Activated CD4-positive, CD25-positive, alpha-beta regulatory T cell treated with anti-CD3 and anti-CD28 coated beads, Interleukin-2, amount 50 U/mL, for 16 hours (primary cell): ENCODE results near the gene RAB3B.
"Not testable (repeated sequence)": the region's sequence is repeated elsewhere in the genome, so short reads cannot be mapped to it uniquely, and the experiment has no call there.

Source experiments
- DNase-seq: peaks from one replicate; pipeline ENCODE4 v3.0.0-alpha.2; 2020; ENCODE audit warnings: low read depth, low spot score

RAB3B gene

GRCh38 chr1:51990478-51990965, at the start of gene RAB3B:
Gene RAB3B, minus strand, starts transcription at chr1:51990700. Its CDS starts 13,583 bp downstream, at chr1:51977117.
- DNase-seq, result peak; percentile 23

DNA sequence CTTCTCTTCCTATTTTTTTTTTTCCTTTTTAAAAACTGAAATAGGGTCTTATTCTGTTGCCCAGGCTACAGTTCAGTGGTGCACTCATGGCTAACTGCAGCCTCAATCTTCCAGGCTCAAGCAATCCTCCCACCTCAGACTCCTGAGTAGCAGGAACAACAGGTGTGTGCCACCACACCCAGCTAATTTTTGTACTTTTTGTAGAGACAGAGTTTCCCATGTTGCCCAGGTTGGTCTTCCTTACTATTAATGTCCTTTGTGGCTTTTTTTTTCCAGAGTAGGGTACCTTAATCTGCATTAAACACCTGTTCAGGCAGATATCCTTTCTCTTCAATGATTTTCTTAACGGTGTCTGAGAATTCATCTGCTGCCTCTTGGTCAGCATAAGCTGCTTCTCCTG, 47.4 kb upstream of the RAB3B start:
- no peak for DNase-seq

- no peak for DNase-seq
Observed at GRCh38 chr1:52037402-52037814, 46.9 kb upstream of the RAB3B start.

DNA sequence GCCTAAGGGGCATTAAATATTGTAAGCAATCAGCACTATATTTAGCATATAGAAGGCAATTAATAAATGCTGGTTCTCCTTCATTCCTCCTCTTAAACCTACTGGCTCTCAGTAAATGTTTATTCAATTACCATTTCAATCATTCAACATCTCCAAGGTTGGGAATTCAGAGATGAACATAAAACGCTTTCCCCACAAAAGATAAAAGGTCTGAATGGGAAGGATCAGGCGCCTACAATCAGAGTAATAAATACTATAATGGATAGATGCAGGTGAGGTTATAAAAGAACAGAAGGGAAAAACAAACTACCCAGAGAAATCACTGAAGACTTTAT, 43.5 kb upstream of the RAB3B start:
- DNase-seq, result no peak

GRCh38 chr1:52033190-52034049, 42.9 kb upstream of the RAB3B start, which contains the start of gene KTI12:
Gene KTI12, minus strand, starts transcription at chr1:52033810. Its CDS starts 49 bp downstream, at chr1:52033761.
- peak; percentile 75 for DNase-seq

DNA sequence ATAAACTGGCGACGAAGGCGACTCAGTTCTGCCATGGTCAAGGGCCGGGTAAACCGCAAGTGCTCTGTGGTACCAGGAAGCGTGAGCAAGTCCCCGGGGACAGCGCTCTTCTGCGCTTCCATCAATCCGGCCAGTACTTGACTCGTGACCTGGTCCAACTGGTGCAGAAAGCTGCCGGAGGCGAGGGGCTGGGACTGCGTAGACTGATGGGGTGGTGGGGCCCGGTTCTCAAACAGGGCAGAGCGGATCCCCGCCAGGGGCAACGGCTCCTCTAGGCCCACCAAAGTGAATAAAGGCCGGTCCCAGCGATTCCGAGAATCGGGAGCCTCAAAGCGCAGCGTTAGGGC, 42.3 kb upstream of the RAB3B start:
- DNase-seq, result no peak

GRCh38 chr1:52032124-52032784, 41.8 kb upstream of the RAB3B start:
- DNase-seq, result no peak

- DNase-seq, result not testable (repeated sequence)
Observed at GRCh38 chr1:52028839-52029238, 38.3 kb upstream of the RAB3B start.

- no peak for DNase-seq
Observed at GRCh38 chr1:52028328-52028727, 37.8 kb upstream of the RAB3B start.

GRCh38 chr1:52026278-52026677, 35.8 kb upstream of the RAB3B start:
- no peak for DNase-seq

DNA sequence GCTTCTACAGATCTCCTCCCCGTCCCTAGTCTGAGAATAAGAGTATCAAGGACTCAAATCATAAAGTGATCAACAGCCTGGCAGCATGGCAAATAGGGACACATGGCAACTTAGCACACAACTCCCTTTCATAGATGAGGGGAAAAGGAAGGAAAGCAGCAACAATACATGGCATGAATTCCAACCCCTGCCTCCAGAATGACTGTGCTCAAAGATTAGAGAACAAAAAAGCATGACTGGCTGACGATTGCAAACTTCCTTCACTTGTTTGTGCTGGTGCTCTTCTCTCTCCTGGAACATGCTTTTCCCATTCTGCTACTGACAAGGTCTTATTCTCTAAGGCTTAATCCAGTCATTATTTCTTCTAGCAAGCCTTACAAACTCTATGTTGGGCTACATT, 31.6 kb upstream of the RAB3B start:
- DNase-seq, result no peak

DNA sequence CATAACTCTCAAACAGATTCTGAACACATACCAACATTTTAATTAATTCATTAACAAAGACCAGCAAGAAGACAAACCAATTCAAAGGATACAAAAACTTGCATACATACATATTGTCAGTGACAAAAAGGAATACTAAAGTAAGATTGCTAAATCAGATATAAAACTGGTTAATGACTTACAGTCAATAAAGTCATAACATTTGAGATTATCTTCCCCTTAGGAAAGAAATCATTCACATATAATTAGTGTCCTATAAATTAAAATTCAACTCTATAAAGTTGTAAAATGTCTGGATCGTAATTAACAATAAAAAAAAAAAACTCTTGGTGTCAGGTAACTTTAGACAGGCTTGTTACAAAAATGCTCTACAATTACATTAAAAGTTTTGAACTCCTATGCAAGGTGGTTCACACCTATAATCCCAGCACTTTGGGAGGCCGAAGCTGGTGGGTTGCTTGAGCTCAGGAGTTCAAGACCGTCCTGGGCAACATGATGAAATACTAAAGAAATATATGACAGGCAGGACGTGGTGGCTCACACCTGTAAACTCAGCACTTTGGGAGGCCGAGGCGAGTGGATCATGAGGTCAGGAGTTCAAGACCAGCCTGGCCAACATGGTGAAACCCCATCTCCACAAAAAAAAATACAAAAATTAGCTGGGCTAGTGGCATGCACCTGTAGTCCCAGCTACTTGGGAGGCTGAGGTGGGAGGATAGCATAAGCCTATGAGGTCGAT, 17.7 kb upstream of the RAB3B start:
- DNase-seq, result no peak

DNA sequence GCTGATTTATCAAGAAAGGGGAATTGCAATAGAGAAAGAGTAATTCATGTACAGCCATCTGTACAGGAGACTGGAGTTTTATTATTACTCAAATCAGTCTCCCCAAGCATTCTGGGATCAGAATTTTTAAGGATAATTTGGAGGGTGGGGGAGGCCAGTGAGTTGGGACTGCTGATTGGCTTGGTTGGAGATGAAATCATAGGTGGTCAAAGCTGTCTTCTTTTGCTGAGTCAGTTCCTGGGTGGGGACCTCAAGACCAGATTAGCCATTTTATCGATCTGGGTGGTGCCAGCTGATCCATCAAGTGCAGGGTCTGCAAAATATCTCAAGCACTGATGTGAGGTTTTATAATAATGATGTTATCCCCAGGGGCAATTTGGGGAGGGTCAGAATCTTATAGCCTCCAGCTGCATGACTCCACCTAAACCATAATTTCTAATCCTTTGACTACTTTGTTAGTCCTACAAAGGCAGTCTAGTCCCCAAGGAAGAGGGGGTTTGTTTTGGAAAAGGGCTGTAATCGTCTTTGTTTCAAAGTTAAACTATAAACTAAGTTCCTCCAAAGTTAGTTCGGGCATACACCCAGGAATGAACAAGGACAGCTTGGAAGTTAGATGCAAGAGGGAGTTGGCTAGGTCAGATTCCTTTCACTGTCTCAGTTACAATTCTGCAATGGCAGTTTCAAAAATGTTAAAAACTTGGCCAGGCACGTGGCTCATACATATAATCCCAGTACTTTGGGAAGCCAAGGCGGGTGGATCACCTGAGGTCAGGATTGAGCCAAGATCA, 16.9 kb upstream of the RAB3B start:
- no peak for DNase-seq

DNA sequence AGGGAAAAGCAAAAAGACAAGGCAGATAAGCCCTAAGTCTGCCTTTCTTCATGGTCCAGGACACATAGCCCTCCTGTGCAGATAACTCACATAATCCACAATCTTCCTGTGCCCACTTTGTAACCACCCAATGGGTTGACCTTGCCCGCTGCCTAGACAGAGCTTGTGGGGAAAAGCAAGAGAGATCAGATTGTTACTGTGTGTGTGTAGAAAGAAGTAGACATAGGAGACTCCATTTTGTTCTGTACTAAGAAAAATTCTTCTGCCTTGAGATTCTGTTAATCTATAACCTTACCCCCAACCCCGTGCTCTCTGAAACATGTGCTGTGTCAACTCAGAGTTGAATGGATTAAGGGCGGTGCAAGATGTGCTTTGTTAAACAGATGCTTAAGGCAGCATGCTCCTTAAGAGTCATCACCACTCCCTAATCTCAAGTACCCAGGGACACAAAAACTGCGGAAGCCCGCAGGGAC, 15.6 kb upstream of the RAB3B start:
- not testable (repeated sequence) for DNase-seq

GRCh38 chr1:52005548-52005947, 15.0 kb upstream of the RAB3B start:
- not testable (repeated sequence) for DNase-seq

GRCh38 chr1:52003877-52004276, 13.4 kb upstream of the RAB3B start:
- DNase-seq, result no peak

GRCh38 chr1:52002038-52002917, 11.8 kb upstream of the RAB3B start:
- peak; percentile 24 for DNase-seq

DNA sequence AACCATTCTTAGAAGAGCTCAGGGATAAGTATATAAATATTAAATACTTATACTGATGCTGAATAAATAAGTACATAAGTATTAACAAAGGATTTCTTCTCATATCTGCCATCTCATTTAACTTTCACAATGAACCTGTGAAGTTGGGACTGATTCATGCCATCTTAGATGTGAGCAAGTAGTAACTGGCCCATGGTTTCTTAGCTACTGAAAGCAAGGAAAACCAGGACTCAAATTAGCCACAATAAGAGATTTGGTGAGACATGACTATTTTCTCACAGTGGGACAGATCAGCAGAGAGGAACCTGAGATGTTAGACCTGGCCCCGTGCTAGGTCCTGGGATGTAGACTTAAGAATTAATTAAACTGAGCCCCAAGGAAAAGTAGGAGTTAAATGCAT, 8.2 kb upstream of the RAB3B start:
- no peak for DNase-seq

DNA sequence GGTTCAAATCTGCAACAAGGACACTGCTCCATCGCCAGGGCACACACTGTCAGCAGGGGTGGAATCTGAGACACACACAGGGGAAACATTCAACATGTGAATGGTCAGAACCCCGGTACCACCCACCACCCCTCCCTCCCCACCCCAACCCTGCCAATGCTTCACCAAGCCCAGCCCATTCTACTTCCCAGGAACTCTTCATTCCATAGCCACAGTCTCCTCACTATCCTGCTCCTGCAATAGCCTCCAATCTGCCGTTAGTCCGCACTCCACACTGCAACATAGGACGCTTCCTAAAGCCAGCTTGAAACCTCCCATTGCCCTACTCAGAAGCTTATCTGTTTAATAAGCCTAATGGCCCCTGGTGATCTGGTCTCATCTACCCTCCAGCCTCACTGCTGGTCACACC, 7.5 kb upstream of the RAB3B start:
- no peak for DNase-seq
